HepG2 (cell line): Measurements from ENCODE around the gene ADGRB2. TPM values are rescaled to one million over a fixed set of nuclear protein-coding genes. Genes with fewer than 3 reads are reported as not detected.
A peak's percentile ranks its signal among the peaks of the same experiment; 100 is the strongest.

Source experiments
- ATAC-seq: fragments of 200-7000 bp; cut with Tn5 transposase; 3 replicates; pipeline ENCODE4 v1.9.1; 2020; ENCODE audit warnings: mild to moderate bottlenecking, moderate library complexity
- BruUV-seq: library from RNA; stranded (reverse); fragments of 400-500 nt; replicated peaks from 2 replicates; lab custom pipeline; 2021; lab: Mats Ljungman, UMichigan
- CTCF ChIA-PET: fragments of 300-600 bp; formaldehyde crosslinking; extraction: SDS; loops from one replicate; lab custom pipeline; 2021; ENCODE audit warnings: low total read pairs, inconsistent platforms, low intra/inter-chr PET ratio; lab: Yijun Ruan, JAX
- POLR2A ChIA-PET: fragments of 350-600 bp; sonication (Branson Sonifier 250); formaldehyde crosslinking; loops from one replicate; lab custom pipeline; 2020; ENCODE audit warnings: antibody characterized with exemption, inconsistent platforms; lab: Yijun Ruan, JAX
- DNase-seq: peaks from one replicate; pipeline ENCODE4 v3.0.0-alpha.2; 2015; ENCODE audit warnings: low spot score
- FAIRE-seq: peaks from 3 replicates; lab custom pipeline; 2011; peaks lifted over from hg19 to GRCh38; lab: Jason Lieb, UNC
- H2AFZ ChIP-seq: one replicate; pipeline ENCODE4 v1.6.1; 2011; ENCODE audit warnings: low read length, inconsistent platforms
- H3K27ac ChIP-seq: fragments of 300-600 bp; 3 replicates; pipeline ENCODE4 v1.8.0; 2011; ENCODE audit warnings: mixed run types, mild to moderate bottlenecking, mixed read lengths, low read length, inconsistent platforms; ENCODE audit not compliant: insufficient read depth; ENCODE audit errors: extremely low read length
- H3K27me3 ChIP-seq, 2 experiments: fragments of 200-600 bp in 1 of 2; 2 replicates in 1 of 2; 3 replicates in 1 of 2; pipeline versions ENCODE4 v1.6.0 to v1.8.0; 2011; ENCODE audit warnings: low read length in 2 of 2, mild to moderate bottlenecking in 2 of 2, moderate library complexity in 2 of 2, inconsistent platforms in 1 of 2; ENCODE audit not compliant: insufficient read depth in 2 of 2, control insufficient read depth in 1 of 2
- H3K36me3 ChIP-seq, 2 experiments: fragments of 200-600 bp in 1 of 2; replicated peaks in 1 of 2; 2 replicates in 1 of 2; 3 replicates in 1 of 2; pipeline versions ENCODE4 v1.5.1 to v1.8.0; 2011; ENCODE audit warnings: low read length in 2 of 2, inconsistent platforms in 1 of 2; ENCODE audit not compliant: insufficient read depth in 2 of 2, control insufficient read depth in 1 of 2
- H3K4me1 ChIP-seq: 2 replicates; pipeline ENCODE4 v1.5.1; 2012; ENCODE audit warnings: low read length, inconsistent platforms; ENCODE audit not compliant: insufficient read depth
- H3K4me2 ChIP-seq: 2 replicates; pipeline ENCODE4 v1.6.0; 2011; ENCODE audit warnings: low read depth, low read length, inconsistent platforms
- H3K4me3 ChIP-seq, 3 experiments: fragments of 200-600 bp in 1 of 3; sonication (generic), shearing (Covaris generic) in 1 of 3; replicated peaks in 1 of 3; 2 replicates each; pipeline ENCODE4 v1.5.1; 2011 to 2016; ENCODE audit warnings: low read length in 3 of 3, inconsistent platforms in 2 of 3, low read depth in 2 of 3, mild to moderate bottlenecking in 2 of 3, control low read depth in 1 of 3, mixed read lengths in 1 of 3; ENCODE audit not compliant: insufficient read depth in 1 of 3
- H3K79me2 ChIP-seq: one replicate; pipeline ENCODE4 v1.6.1; 2011; ENCODE audit warnings: low read length, inconsistent platforms; ENCODE audit not compliant: insufficient read depth
- H3K9ac ChIP-seq: 2 replicates; pipeline ENCODE4 v1.6.0; 2011; ENCODE audit warnings: mild to moderate bottlenecking, low read depth, low read length, inconsistent platforms; ENCODE audit not compliant: insufficient read depth
- H3K9me3 ChIP-seq: 2 replicates; pipeline ENCODE4 v1.5.1; 2012; ENCODE audit warnings: mild to moderate bottlenecking, low read length
- H4K20me1 ChIP-seq: 2 replicates; pipeline ENCODE4 v1.6.0; 2011; ENCODE audit warnings: inconsistent platforms, mild to moderate bottlenecking, low read length, moderate library complexity; ENCODE audit not compliant: insufficient read depth
- CBX2 ChIP-seq, 2 experiments: fragments of 200-600 bp in 1 of 2; sonication (generic); formaldehyde crosslinking in 1 of 2; IDR thresholded peaks; 2 replicates each; pipeline versions ENCODE4 v1.7.0 to v1.8.1; 2018 to 2022; ENCODE audit warnings: low read depth in 2 of 2, low read length in 1 of 2, mild to moderate bottlenecking in 1 of 2, missing genetic modification reagents in 1 of 2
- TCF12 ChIP-seq, 2 experiments: fragments of 450-650 bp in 1 of 2; sonication (generic) in 1 of 2; formaldehyde crosslinking in 1 of 2; IDR thresholded peaks; 2 replicates each; pipeline versions ENCODE4 v1.6.1 to v1.8.0; 2017 to 2022; ENCODE audit warnings: antibody characterized with exemption in 1 of 2, mild to moderate bottlenecking in 1 of 2, missing genetic modification reagents in 1 of 2, moderate library complexity in 1 of 2
- THAP8 ChIP-seq: sonication (generic); formaldehyde crosslinking; IDR thresholded peaks from 2 replicates; pipeline ENCODE4 v1.5.1; 2020; ENCODE audit warnings: missing genetic modification reagents, mild to moderate bottlenecking, borderline replicate concordance
- ZNF326 ChIP-seq: sonication (generic); formaldehyde crosslinking; IDR thresholded peaks from 2 replicates; pipeline ENCODE4 v1.4.0; 2020; ENCODE audit warnings: missing genetic modification reagents, borderline replicate concordance
- ZNF792 ChIP-seq: IDR thresholded peaks from 2 replicates; pipeline ENCODE4 v1.6.1; 2016
- WGBS: methylation state at CpG from one replicate; pipeline ENCODE4 v1.1.6; 2017; ENCODE audit warnings: low lambda C conversion rate; 5-methylcytosine and 5-hydroxymethylcytosine counted together
- in situ Hi-C: cut with HindIII; loops from 2 replicates; pipeline ENCODE4 v1.10.0; 2017; ENCODE audit warnings: low pct_unique_long_range_greater_than_20kb; ENCODE audit not compliant: extremely low pct_ligation_motif_present
- intact Hi-C: fragments of 100-400 bp; cut with micrococcal nuclease; formaldehyde crosslinking; loops from one replicate; pipeline ENCODE4 v1.10.0; 2022; ENCODE audit not compliant: unreplicated experiment
- polyA plus RNA-seq, 8 experiments: library from polyadenylated mRNA; depleted of rRNA in 3 of 8; stranded (reverse) in 7 of 8; unstranded in 1 of 8; fragments of >200 nt; fragmentation: Illumina TruSeq in 4 of 8; extraction: Trizol in 4 of 8; gene quantifications; 2 replicates each; pipeline versions ENCODE4 v1.2.1 to v1.2.3, GENCODE V29; 2011 to 2016; ENCODE audit warnings: low read depth in 4 of 8, missing spikeins in 1 of 8, mixed read lengths in 1 of 8; ENCODE audit not compliant: insufficient read depth in 1 of 8
- total RNA-seq, 5 experiments: library from RNA; depleted of rRNA; stranded (reverse); fragments of >200 nt; fragmentation: Illumina TruSeq; extraction: Trizol; gene quantifications; 2 replicates each; pipeline ENCODE4 v1.2.3, GENCODE V29; 2016; ENCODE audit warnings: low read depth in 1 of 5
- TF ChIP-seq, protein P1 (sequence below): sonication (generic); formaldehyde crosslinking; IDR thresholded peaks from one replicate; pipeline ENCODE4 v1.5.1; 2020; ENCODE audit warnings: mild to moderate bottlenecking, missing genetic modification reagents; ENCODE audit errors: not compliant biosample characterization
- TF ChIP-seq, protein P2 (sequence below): sonication (generic); formaldehyde crosslinking; IDR thresholded peaks from 2 replicates; pipeline ENCODE4 v1.8.0; 2022; ENCODE audit warnings: mild to moderate bottlenecking, missing genetic modification reagents; ENCODE audit not compliant: insufficient replicate concordance
- TF ChIP-seq, protein P3 (sequence below): conservative IDR thresholded peaks from 2 replicates; pipeline ENCODE4 v1.6.1; 2018; ENCODE audit warnings: missing genetic modification reagents

The ADGRB2 gene
- total and polyA plus RNA-seq, 2 of the 13 experiments (the other 11 are each of a cell fraction or from before 2014, with no cell fraction given) = 0.03 to 0.09 TPM

DNA sequence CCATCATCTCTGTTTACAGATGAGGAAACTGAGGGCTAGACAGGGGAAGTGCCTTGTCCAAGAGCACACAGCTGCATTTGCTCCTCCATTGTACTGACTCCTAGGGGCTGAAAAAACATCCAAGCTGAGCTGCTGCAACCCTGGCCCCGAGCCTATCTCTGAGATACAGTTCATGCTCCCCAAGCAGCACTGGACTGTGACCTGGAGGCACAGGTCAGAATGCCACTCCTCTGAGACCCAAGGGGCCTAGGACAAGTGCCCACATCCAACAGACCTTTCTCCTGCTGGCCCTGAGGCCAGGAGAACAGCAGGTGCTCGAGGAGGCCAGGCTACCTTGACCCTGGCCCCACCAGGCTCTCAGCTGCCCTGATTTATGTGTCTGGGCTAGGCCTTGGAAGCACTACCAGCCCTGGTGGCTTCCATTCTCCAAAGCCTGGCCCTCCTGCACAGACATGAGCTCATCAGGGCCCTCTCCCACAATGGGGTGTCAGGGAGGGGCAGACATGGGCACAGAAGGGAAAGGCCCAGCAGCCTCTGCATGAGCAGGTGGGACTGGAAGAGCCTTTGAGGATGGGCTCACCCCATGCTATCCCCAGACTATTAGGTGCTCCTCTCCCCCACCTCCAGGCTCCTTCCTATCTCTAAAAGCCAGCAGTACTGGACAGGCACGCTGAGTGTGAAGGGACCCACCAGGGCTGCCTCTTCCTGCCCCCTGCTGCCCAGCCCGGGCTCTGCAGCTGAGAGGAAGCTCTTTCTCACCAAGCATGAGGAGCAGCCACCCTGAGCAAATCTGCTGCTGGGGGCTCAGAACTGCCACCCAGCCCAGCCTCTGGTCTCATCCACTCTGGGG lies 18.8 kb downstream of the ADGRB2 start:
- 0% methylated on average over 1 of the region's 4 CpGs for WGBS
- ATAC-seq = peak; percentile 91
- TF ChIP-seq TCF12 (IDR thresholded peaks at IDR 0.05) = no peak
- no peak for TF ChIP-seq TCF12 (CRISPR knock-in tag; IDR thresholded peaks at IDR 0.05)
- TF ChIP-seq, protein P1, sequence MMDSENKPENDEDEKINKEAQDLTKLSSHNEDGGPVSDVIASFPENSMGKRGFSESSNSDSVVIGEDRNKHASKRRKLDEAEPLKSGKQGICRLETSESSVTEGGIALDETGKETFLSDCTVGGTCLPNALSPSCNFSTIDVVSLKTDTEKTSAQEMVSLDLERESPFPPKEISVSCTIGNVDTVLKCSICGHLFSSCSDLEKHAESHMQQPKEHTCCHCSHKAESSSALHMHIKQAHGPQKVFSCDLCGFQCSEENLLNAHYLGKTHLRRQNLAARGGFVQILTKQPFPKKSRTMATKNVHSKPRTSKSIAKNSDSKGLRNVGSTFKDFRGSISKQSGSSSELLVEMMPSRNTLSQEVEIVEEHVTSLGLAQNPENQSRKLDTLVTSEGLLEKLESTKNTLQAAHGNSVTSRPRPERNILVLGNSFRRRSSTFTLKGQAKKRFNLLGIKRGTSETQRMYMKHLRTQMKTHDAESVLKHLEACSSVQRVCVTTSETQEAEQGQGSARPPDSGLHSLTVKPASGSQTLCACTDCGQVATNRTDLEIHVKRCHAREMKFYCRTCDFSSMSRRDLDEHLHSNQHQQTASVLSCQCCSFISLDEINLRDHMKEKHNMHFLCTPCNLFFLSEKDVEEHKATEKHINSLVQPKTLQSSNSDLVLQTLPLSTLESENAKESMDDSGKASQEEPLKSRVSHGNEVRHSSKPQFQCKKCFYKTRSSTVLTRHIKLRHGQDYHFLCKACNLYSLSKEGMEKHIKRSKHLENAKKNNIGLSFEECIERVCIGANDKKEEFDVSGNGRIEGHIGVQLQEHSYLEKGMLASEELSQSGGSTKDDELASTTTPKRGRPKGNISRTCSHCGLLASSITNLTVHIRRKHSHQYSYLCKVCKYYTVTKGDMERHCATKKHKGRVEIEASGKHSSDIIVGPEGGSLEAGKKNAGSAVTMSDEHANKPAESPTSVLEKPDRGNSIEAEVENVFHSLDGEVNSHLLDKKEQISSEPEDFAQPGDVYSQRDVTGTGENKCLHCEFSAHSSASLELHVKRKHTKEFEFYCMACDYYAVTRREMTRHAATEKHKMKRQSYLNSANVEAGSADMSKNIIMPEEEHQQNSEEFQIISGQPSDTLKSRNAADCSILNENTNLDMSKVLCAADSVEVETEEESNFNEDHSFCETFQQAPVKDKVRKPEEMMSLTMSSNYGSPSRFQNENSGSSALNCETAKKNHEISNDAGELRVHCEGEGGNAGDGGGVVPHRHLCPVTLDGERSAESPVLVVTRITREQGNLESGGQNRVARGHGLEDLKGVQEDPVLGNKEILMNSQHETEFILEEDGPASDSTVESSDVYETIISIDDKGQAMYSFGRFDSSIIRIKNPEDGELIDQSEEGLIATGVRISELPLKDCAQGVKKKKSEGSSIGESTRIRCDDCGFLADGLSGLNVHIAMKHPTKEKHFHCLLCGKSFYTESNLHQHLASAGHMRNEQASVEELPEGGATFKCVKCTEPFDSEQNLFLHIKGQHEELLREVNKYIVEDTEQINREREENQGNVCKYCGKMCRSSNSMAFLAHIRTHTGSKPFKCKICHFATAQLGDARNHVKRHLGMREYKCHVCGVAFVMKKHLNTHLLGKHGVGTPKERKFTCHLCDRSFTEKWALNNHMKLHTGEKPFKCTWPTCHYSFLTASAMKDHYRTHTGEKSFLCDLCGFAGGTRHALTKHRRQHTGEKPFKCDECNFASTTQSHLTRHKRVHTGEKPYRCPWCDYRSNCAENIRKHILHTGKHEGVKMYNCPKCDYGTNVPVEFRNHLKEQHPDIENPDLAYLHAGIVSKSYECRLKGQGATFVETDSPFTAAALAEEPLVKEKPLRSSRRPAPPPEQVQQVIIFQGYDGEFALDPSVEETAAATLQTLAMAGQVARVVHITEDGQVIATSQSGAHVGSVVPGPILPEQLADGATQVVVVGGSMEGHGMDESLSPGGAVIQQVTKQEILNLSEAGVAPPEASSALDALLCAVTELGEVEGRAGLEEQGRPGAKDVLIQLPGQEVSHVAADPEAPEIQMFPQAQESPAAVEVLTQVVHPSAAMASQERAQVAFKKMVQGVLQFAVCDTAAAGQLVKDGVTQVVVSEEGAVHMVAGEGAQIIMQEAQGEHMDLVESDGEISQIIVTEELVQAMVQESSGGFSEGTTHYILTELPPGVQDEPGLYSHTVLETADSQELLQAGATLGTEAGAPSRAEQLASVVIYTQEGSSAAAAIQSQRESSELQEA (CRISPR knock-in tag) = no peak
- no peak for TF ChIP-seq ZNF326 (CRISPR knock-in tag)
- TF ChIP-seq THAP8 (CRISPR knock-in tag) = no peak
- TF ChIP-seq, protein P2, sequence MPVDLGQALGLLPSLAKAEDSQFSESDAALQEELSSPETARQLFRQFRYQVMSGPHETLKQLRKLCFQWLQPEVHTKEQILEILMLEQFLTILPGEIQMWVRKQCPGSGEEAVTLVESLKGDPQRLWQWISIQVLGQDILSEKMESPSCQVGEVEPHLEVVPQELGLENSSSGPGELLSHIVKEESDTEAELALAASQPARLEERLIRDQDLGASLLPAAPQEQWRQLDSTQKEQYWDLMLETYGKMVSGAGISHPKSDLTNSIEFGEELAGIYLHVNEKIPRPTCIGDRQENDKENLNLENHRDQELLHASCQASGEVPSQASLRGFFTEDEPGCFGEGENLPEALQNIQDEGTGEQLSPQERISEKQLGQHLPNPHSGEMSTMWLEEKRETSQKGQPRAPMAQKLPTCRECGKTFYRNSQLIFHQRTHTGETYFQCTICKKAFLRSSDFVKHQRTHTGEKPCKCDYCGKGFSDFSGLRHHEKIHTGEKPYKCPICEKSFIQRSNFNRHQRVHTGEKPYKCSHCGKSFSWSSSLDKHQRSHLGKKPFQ (CRISPR knock-in tag) = no peak
- TF ChIP-seq, protein P3, sequence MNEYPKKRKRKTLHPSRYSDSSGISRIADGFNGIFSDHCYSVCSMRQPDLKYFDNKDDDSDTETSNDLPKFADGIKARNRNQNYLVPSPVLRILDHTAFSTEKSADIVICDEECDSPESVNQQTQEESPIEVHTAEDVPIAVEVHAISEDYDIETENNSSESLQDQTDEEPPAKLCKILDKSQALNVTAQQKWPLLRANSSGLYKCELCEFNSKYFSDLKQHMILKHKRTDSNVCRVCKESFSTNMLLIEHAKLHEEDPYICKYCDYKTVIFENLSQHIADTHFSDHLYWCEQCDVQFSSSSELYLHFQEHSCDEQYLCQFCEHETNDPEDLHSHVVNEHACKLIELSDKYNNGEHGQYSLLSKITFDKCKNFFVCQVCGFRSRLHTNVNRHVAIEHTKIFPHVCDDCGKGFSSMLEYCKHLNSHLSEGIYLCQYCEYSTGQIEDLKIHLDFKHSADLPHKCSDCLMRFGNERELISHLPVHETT = no peak
- no peak for TF ChIP-seq CBX2 (IDR thresholded peaks at IDR 0.05; ENCODE audit: low read depth, low read length)
- no peak for TF ChIP-seq CBX2 (CRISPR knock-in tag; IDR thresholded peaks at IDR 0.05; ENCODE audit: low read depth)
- no peak for TF ChIP-seq ZNF792 (CRISPR knock-in tag)

More for the DNA sequence above, 18.8 kb downstream of the ADGRB2 start:
- no peak overlapping the region for H3K27ac ChIP-seq
- peaks cover 1 to 34% of the 10 kb centered on the region in 2 experiments; a peak in 3 of 5 replicates for H3K27me3 ChIP-seq
- no peaks in the 10 kb centered on the region for H4K20me1 ChIP-seq
- no peaks in the 10 kb centered on the region for H3K36me3 ChIP-seq
- BruUV-seq = no TSS peak
- H3K4me2 ChIP-seq = no peak overlapping the region
- no peak overlapping the region for H3K9ac ChIP-seq
- POLR2A ChIA-PET = interaction anchor here (0.8 to 1.7 kb wide), 4 partner anchors 15 to 41 kb away, joined by 3 to 5 read pairs (median 4); partner anchors contain the start of gene COL16A1
- H3K9me3 ChIP-seq = no peaks in the 10 kb centered on the region
- intact Hi-C loops = loop anchor here (1.0 kb wide), 2 partner anchors 31 to 81 kb away; no protein-coding TSS in a partner anchor
- no peak overlapping the region for H2AFZ ChIP-seq
- DNase-seq (peak; percentile 27), FAIRE-seq (no peak)
- H3K4me3 ChIP-seq = no peak overlapping the region
- H3K4me1 ChIP-seq = no peaks in the 10 kb centered on the region
- no peaks in the 10 kb centered on the region for H3K79me2 ChIP-seq
- CTCF ChIA-PET = interaction anchor here (2.3 kb wide), 1 partner anchor 82 kb away, joined by 15 read pairs; no protein-coding TSS in a partner anchor
- in situ Hi-C loops = no loop called here
